HepG2 (cell line): ENCODE results near the gene DMKN. TPM values are rescaled to one million over a fixed set of nuclear protein-coding genes. Genes with fewer than 3 reads are reported as not detected.

Experiments
- ARNTL ChIP-seq: sonication (generic); formaldehyde crosslinking; IDR thresholded peaks from 2 replicates; pipeline ENCODE4 v1.4.0; 2020; ENCODE audit warnings: mild to moderate bottlenecking, missing genetic modification reagents
- CHCHD3 ChIP-seq: sonication (generic); formaldehyde crosslinking; IDR thresholded peaks from 2 replicates; pipeline ENCODE4 v1.8.0; 2022; ENCODE audit warnings: mild to moderate bottlenecking, missing genetic modification reagents, moderate library complexity
- DR1 ChIP-seq: sonication (generic); formaldehyde crosslinking; IDR thresholded peaks from 2 replicates; pipeline ENCODE4 v1.8.0; 2021; ENCODE audit warnings: mild to moderate bottlenecking, missing genetic modification reagents, inconsistent platforms
- DRAP1 ChIP-seq: IDR thresholded peaks from 2 replicates; pipeline ENCODE4 v1.6.1; 2016; ENCODE audit warnings: missing genetic modification reagents, missing compliant biosample characterization
- ETS1 ChIP-seq: sonication (generic); formaldehyde crosslinking; IDR thresholded peaks from 2 replicates; pipeline ENCODE4 v1.4.0; 2020; ENCODE audit warnings: missing genetic modification reagents
- MEIS2 ChIP-seq: sonication (generic); formaldehyde crosslinking; IDR thresholded peaks from 2 replicates; pipeline ENCODE4 v1.9.0; 2021; ENCODE audit warnings: mild to moderate bottlenecking, missing genetic modification reagents
- MXD4 ChIP-seq: IDR thresholded peaks from 2 replicates; pipeline ENCODE4 v1.6.1; 2016; ENCODE audit warnings: mild to moderate bottlenecking, missing biosample characterization, missing genetic modification reagents
- NR0B2 ChIP-seq: sonication (generic); formaldehyde crosslinking; IDR thresholded peaks from 2 replicates; pipeline ENCODE4 v1.4.0; 2020; ENCODE audit warnings: mild to moderate bottlenecking, missing genetic modification reagents
- NR2F1 ChIP-seq, 2 experiments: fragments of 450-650 bp in 1 of 2; formaldehyde crosslinking in 1 of 2; IDR thresholded peaks; 2 replicates each; pipeline versions ENCODE4 v1.5.0 to v1.6.1; 2016 to 2020; ENCODE audit warnings: mild to moderate bottlenecking in 1 of 2, missing compliant biosample characterization in 1 of 2, missing genetic modification reagents in 1 of 2, moderate library complexity in 1 of 2
- PITX1 ChIP-seq: sonication (generic); formaldehyde crosslinking; IDR thresholded peaks from 2 replicates; pipeline ENCODE4 v1.5.1; 2020; ENCODE audit warnings: mild to moderate bottlenecking, missing genetic modification reagents
- POGZ ChIP-seq: sonication (generic); formaldehyde crosslinking; IDR thresholded peaks from 2 replicates; pipeline ENCODE4 v1.4.0; 2020; ENCODE audit warnings: mild to moderate bottlenecking, missing genetic modification reagents
- POLR2A ChIP-seq, 2 experiments: IDR thresholded peaks; 2 replicates each; pipeline ENCODE4 v1.6.1; 2011; ENCODE audit warnings: low read depth in 2 of 2, low read length in 2 of 2, mild to moderate bottlenecking in 1 of 2, moderate library complexity in 1 of 2; ENCODE audit not compliant: insufficient read depth in 1 of 2
- PRPF4 ChIP-seq: fragments of 200-400 bp; formaldehyde crosslinking; IDR thresholded peaks from 2 replicates; pipeline ENCODE4 v1.6.1; 2016; ENCODE audit warnings: low read length, low read depth; ENCODE audit not compliant: poor library complexity, severe bottlenecking
- RBAK ChIP-seq: sonication (generic); formaldehyde crosslinking; IDR thresholded peaks from 2 replicates; pipeline ENCODE4 v1.5.1; 2020; ENCODE audit warnings: mild to moderate bottlenecking, missing genetic modification reagents
- RNF219 ChIP-seq: sonication (generic); formaldehyde crosslinking; IDR thresholded peaks from 2 replicates; pipeline ENCODE4 v1.5.0; 2020; ENCODE audit warnings: mild to moderate bottlenecking, missing genetic modification reagents
- SP4 ChIP-seq: sonication (generic); formaldehyde crosslinking; IDR thresholded peaks from 2 replicates; pipeline ENCODE4 v1.8.1; 2023; ENCODE audit warnings: mild to moderate bottlenecking, missing genetic modification reagents
- SPEN ChIP-seq: sonication (generic); formaldehyde crosslinking; IDR thresholded peaks from 2 replicates; pipeline ENCODE4 v1.5.1; 2020; ENCODE audit warnings: low read depth, mild to moderate bottlenecking, missing genetic modification reagents
- ZBTB34 ChIP-seq: sonication (generic); formaldehyde crosslinking; IDR thresholded peaks from 2 replicates; pipeline ENCODE4 v1.8.0; 2022; ENCODE audit warnings: mild to moderate bottlenecking, missing genetic modification reagents
- ZIK1 ChIP-seq: sonication (generic); formaldehyde crosslinking; IDR thresholded peaks from 2 replicates; pipeline ENCODE4 v1.5.0; 2020; ENCODE audit warnings: mild to moderate bottlenecking, low read depth, missing genetic modification reagents, borderline replicate concordance
- ZNF101 ChIP-seq: sonication (generic); formaldehyde crosslinking; IDR thresholded peaks from 2 replicates; pipeline ENCODE4 v1.4.0; 2020; ENCODE audit warnings: mild to moderate bottlenecking, low read depth, missing genetic modification reagents, borderline replicate concordance
- ZNF121 ChIP-seq: sonication (generic); formaldehyde crosslinking; IDR thresholded peaks from 2 replicates; pipeline ENCODE4 v1.5.0; 2020; ENCODE audit warnings: mild to moderate bottlenecking, missing genetic modification reagents
- ZNF343 ChIP-seq: sonication (generic); formaldehyde crosslinking; IDR thresholded peaks from 2 replicates; pipeline ENCODE4 v1.4.0; 2020; ENCODE audit warnings: mild to moderate bottlenecking, missing genetic modification reagents
- ZNF605 ChIP-seq: sonication (generic); formaldehyde crosslinking; IDR thresholded peaks from 2 replicates; pipeline ENCODE4 v1.8.0; 2022; ENCODE audit warnings: mild to moderate bottlenecking, missing genetic modification reagents
- ZNF749 ChIP-seq: sonication (generic); formaldehyde crosslinking; IDR thresholded peaks from 2 replicates; pipeline ENCODE4 v1.8.0; 2022; ENCODE audit warnings: mild to moderate bottlenecking, missing genetic modification reagents, moderate library complexity, borderline replicate concordance
- ZNF766 ChIP-seq: sonication (generic); formaldehyde crosslinking; IDR thresholded peaks from 2 replicates; pipeline ENCODE4 v1.5.0; 2020; ENCODE audit warnings: missing genetic modification reagents, borderline replicate concordance
- polyA plus RNA-seq, 8 experiments: library from polyadenylated mRNA; depleted of rRNA in 3 of 8; stranded (reverse) in 7 of 8; unstranded in 1 of 8; fragments of >200 nt; fragmentation: Illumina TruSeq in 4 of 8; extraction: Trizol in 4 of 8; gene quantifications; 2 replicates each; pipeline versions ENCODE4 v1.2.1 to v1.2.3, GENCODE V29; 2011 to 2016; ENCODE audit warnings: low read depth in 4 of 8, missing spikeins in 1 of 8, mixed read lengths in 1 of 8; ENCODE audit not compliant: insufficient read depth in 1 of 8
- total RNA-seq, 5 experiments: library from RNA; depleted of rRNA; stranded (reverse); fragments of >200 nt; fragmentation: Illumina TruSeq; extraction: Trizol; gene quantifications; 2 replicates each; pipeline ENCODE4 v1.2.3, GENCODE V29; 2016; ENCODE audit warnings: low read depth in 1 of 5

Gene DMKN
- total and polyA plus RNA-seq, 2 of the 13 experiments (the other 11 are each of a cell fraction or from before 2014, with no cell fraction given), result 50.8 to 57.1 TPM

- TF ChIP-seq ZNF121 (no peak), ZNF343 (CRISPR knock-in tag) (0 out of 2 replicates have a peak, but pooled peaks have one; percentile 54), POGZ (no peak), PRPF4 (no peak), ZNF605 (CRISPR knock-in tag) (no peak), ZNF766 (CRISPR knock-in tag) (no peak), PITX1 (CRISPR knock-in tag) (peak; percentile 58; the same call in 1 of the 2 replicates), MEIS2 (peak; percentile 4; the same call in 1 of the 2 replicates), RBAK (CRISPR knock-in tag) (no peak), DRAP1 (CRISPR knock-in tag) (peak; percentile 31; the same call in 1 of the 2 replicates), ZBTB34 (CRISPR knock-in tag) (no peak), POLR2A (IDR thresholded peaks at IDR 0.05; ENCODE audit: insufficient read depth in 1 of 2, low read depth in 2 of 2, low read length in 2 of 2) (peak; percentile 23 to 50; a peak in 2 of 4 replicates), SP4 (CRISPR knock-in tag) (no peak), ETS1 (CRISPR knock-in tag) (no peak), ZIK1 (no peak), ARNTL (CRISPR knock-in tag) (no peak), NR0B2 (no peak), DR1 (CRISPR knock-in tag) (no peak), ZNF749 (CRISPR knock-in tag) (no peak), MXD4 (CRISPR knock-in tag) (no peak), SPEN (CRISPR knock-in tag) (no peak; the same call in 1 of the 2 replicates), ZNF101 (no peak), CHCHD3 (CRISPR knock-in tag) (no peak), NR2F1 (CRISPR knock-in tag; IDR thresholded peaks at IDR 0.05) (no peak), RNF219 (CRISPR knock-in tag) (no peak)
Measured at GRCh38 chr19:35509861-35510625, 3.4 kb downstream of the DMKN start (continued).
